Chondrocyte (in vitro differentiated cells): Measurements from ENCODE around the gene CDCA4. TPM values are rescaled to one million over a fixed set of nuclear protein-coding genes. Genes with fewer than 3 reads are reported as not detected.

Source experiments
- DNase-seq: peaks from one replicate; pipeline ENCODE4 v3.0.0; 2021; ENCODE audit warnings: mixed read lengths, low spot score
- H3K27ac Mint-ChIP-seq: one replicate; pipeline ENCODE4 v1.8.0; 2021; ENCODE audit warnings: mild to moderate bottlenecking, moderate library complexity, mixed read lengths; ENCODE audit not compliant: unreplicated experiment
- H3K27me3 Mint-ChIP-seq: 2 replicates; pipeline ENCODE4 v1.8.0; 2021; ENCODE audit warnings: low read depth, mixed read lengths
- H3K36me3 Mint-ChIP-seq: 2 replicates; pipeline ENCODE4 v1.8.0; 2021; ENCODE audit warnings: low read depth, mixed read lengths
- H3K4me1 Mint-ChIP-seq: 2 replicates; pipeline ENCODE4 v1.8.0; 2021; ENCODE audit warnings: low read depth, mild to moderate bottlenecking, mixed read lengths
- H3K4me3 Mint-ChIP-seq: one replicate; pipeline ENCODE4 v1.8.0; 2021; ENCODE audit warnings: mild to moderate bottlenecking, moderate library complexity, mixed read lengths; ENCODE audit not compliant: unreplicated experiment
- H3K9me3 Mint-ChIP-seq: 2 replicates; pipeline ENCODE4 v1.8.0; 2021; ENCODE audit warnings: low read depth, mixed read lengths
- CTCF ChIP-seq: fragments of 200-600 bp; sonication (generic); IDR thresholded peaks from 2 replicates; pipeline ENCODE4 v1.5.0; 2021; ENCODE audit warnings: antibody characterized with exemption, mild to moderate bottlenecking, moderate library complexity
- total RNA-seq: library from RNA; stranded (reverse); gene quantifications from 3 replicates; pipeline ENCODE4 v1.2.1, GENCODE V29; 2021

CDCA4 gene
- total RNA-seq, 1 donor from 2014 or later: 18.0 TPM

DNA sequence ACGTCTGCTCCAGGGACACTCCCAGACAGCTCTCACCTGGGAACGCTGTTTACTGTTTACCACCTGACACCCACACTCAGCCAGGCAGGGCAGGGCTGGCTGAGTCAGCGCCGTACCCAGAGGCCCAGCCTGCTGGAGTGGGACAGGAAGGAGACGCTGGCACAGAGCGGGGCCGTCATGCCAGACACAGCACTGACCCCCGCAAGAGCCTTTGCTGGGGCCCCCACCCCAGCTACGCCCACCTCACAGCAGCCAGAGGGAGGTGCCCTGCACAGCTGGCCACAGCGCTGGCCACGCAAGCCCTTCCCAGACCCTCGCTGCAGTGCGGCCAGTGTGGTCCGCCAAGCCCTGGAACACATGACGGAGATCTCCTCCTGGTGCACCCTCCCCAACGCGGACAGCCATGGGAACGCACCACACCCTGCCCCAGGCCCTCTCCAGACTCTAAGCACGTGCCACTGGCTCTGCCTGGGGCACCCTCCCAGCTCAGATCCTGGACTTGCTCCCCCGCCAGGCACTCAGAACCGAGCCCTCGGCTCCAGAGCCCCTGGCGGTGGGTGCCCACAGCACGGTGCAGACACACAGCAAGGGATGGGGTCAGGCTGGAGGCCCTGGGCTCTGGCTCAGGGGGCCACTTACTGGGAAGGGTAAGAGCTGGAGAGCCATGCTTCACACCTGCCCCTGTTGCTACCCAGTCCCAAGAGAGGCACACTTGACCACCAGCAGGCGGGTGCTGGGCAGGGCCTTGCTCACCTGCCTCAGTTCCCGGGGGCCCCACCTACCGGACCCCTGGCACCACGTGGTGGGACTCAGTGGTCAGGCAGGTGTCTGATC lies 48.4 kb downstream of the CDCA4 start:
- no peaks in the 10 kb centered on the region for H3K9me3 Mint-ChIP-seq
- H3K4me1 Mint-ChIP-seq: peaks cover 86% of the 10 kb centered on the region
- H3K27ac Mint-ChIP-seq: peak overlapping the region; percentile 95
- peak; percentile 44 for TF ChIP-seq CTCF
- no peaks in the 10 kb centered on the region for H3K27me3 Mint-ChIP-seq
- no peaks in the 10 kb centered on the region for H3K36me3 Mint-ChIP-seq
- DNase-seq: no peak
- peak overlapping the region; percentile 32 for H3K4me3 Mint-ChIP-seq

DNA sequence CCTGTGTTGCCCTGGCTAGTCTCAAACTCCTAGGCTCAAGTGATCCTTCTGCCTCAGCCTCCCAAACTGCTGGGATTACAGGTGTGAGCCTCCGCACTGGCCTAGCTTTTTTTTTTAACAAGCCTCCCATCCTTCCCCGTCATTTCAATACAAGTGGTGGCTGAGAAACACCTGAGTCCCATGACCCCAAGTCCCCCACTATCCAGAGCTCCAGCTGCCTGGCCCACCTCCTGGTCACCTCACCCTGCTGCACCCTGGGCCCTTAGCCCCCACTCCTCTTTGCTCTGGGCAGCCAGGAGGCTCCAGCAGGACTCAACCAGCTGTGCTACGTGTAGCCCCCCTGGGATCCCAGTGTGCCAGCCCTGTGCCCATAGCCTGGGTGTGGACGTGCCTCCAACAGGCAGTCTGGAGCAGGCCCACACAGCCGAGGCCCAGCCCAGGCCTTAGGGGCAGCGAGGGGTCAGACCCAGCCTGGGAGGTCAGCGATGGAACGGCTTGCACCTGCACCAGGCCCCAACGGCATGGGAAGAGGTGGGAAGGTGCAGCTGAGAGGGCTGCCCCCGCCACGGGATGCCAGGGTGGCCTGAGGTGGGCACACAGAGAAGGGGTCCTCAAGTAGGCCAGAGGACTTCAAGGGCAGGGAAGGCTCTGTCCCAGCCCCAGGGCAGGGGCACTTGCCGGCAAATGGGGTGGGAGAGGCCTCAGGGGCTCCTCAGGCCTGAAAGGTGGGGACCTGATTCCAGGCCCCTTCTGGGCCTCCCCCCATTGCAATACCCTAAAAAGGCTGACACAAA lies 49.2 kb downstream of the CDCA4 start:
- Mint-ChIP-seq H3K27ac (peak overlapping the region; percentile 95), H3K4me3 (peak overlapping the region; percentile 84), H3K9me3 (no peaks in the 10 kb centered on the region), H3K36me3 (no peaks in the 10 kb centered on the region), H3K27me3 (no peaks in the 10 kb centered on the region), H3K4me1 (peaks cover 82% of the 10 kb centered on the region)
- DNase-seq: peak; percentile 60
- TF ChIP-seq CTCF: no peak

- Mint-ChIP-seq H3K27ac (peak overlapping the region; percentile 95), H3K27me3 (no peaks in the 10 kb centered on the region), H3K4me3 (peak overlapping the region; percentile 84), H3K4me1 (peaks cover 79% of the 10 kb centered on the region), H3K36me3 (no peaks in the 10 kb centered on the region), H3K9me3 (no peaks in the 10 kb centered on the region)
- TF ChIP-seq CTCF: peak; percentile 30
- no peak for DNase-seq
Measured at GRCh38 chr14:104970231-104971068, 50.4 kb downstream of the CDCA4 start.

GRCh38 chr14:104969741-104970230 lies 51.1 kb downstream of the CDCA4 start:
- H3K9me3 Mint-ChIP-seq: no peaks in the 10 kb centered on the region
- H3K4me3 Mint-ChIP-seq: peak overlapping the region; percentile 84
- H3K27ac Mint-ChIP-seq: peak overlapping the region; percentile 95
- no peak for TF ChIP-seq CTCF
- H3K4me1 Mint-ChIP-seq: peaks cover 82% of the 10 kb centered on the region
- H3K27me3 Mint-ChIP-seq: no peaks in the 10 kb centered on the region
- DNase-seq: no peak
- H3K36me3 Mint-ChIP-seq: no peaks in the 10 kb centered on the region
